ENCODE data around the gene ATXN1L.
"Not testable (repeated sequence)": the region's sequence is repeated elsewhere in the genome, so short reads cannot be mapped to it uniquely, and the experiment has no call there.

ATXN1L gene

DNA sequence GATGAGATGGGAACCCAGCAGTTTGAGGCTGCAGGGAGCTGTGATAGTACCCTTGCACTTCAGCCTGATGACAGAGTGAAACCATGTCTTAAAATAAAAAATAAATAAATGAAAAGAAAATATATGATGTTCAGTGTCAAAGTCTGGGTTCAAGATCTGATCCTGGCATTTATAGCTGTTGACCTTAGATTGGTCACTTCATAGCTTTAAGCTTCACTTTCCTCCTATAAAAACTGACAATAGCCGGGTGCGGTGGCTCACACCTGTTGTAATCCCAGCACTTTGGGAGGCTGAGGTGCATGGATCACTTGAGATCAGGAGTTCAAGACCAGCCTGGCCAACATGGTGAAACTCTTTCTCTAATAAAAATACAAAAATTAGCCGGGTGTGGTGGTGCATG is 43.4 kb downstream of the ATXN1L start:
- DNase-seq (ENCODE audit: low read depth in 2 of 2, low spot score in 1 of 2), result no peak

DNA sequence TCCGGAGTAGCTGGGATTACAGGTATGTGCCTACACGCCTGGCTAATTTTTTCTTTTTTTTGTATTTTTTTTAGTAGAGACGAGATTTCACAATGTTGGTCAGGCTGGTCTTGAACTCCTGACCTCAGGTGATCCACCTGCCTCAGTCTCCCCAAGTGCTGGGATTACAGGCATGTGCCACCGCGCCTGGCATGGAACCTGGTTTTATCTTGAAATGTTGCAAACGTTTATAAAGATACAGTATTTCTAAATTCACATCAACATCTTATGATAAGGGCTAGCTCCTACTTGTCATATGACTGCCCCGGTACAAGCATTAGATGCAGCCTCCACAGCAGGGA is 48.1 kb downstream of the ATXN1L start:
- no peak for DNase-seq (ENCODE audit: low read depth in 2 of 2, low spot score in 1 of 2)

DNA sequence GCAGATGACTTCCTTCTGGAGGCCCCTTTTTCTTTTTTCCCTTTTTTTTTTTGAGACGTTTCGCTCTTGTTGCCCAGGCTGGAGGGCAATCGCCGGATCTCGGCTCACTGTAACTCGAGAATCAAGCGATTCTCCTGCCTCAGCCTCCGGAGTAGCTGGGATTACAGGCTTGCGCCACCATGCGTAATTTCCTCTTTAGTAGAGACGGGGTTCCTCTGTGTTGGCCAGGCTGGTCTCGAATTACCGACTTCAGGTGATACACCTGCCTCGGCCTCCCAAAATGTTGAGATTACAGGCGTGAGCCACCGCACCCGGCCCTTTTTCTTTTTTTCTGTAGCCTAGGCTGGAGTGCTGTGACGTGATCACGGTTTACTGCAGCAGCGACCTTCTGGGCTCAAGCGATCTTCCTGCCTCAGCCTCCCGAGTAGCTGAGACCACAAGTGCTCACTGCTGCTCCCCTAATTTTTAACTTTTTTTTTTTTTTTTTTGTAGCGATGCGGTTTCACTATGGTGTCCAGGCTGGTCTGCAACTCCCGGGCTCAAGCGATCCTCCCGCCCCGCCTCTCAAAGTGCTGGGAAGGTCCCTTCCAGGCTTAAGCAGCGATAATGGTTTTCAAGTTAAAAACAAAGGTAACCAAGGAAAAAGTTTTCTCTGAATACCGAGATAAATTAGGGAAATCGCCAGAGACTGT is 48.6 kb downstream of the ATXN1L start:
- no peak for DNase-seq (ENCODE audit: low read depth in 2 of 2, low spot score in 1 of 2)

DNA sequence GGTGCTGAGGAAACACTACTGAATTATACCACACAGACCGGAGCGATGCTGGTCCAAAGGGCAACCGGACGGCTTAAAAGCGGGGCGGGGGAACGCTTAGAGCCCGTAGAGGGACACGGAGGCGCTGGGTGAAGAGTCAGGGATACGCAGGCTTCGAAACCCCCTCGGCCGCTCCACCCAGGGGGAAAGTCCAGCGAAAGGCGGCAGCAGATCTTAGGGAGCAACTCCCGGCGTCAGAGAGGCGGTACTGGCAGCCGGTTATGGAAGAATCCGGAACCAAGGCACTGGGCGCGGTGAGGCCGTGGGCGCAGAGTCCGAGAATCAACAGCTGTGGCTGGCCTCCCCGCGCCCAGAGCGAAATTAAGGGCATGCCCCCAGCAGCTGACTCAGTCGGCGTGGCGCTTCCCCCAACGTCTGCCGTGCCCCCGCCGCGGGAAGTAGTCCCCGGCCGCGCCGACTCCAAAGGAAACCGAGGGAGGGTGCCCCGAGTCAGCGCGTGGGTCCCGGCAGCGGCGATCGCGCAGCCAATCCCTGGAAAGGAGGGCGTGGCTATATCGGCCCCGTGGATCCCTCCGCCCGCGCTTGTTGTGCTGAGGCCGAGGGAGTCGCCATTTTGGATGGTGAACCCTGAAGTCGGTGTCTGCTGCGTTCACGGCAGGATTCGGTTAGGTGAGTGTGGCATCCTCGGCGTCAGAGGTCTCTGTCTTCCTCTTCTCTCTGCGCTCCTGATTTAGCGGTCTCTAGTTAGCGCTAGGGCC is 49.3 kb downstream of the ATXN1L start, which contains the start of gene IST1:
Gene IST1, plus strand, starts transcription at position 611 of the 758 bp plus-strand sequence. CDS start 20,110 bp downstream, outside the sequence.
- peak; percentile 92 to 97 for DNase-seq (ENCODE audit: low read depth in 2 of 2, low spot score in 1 of 2)

DNA sequence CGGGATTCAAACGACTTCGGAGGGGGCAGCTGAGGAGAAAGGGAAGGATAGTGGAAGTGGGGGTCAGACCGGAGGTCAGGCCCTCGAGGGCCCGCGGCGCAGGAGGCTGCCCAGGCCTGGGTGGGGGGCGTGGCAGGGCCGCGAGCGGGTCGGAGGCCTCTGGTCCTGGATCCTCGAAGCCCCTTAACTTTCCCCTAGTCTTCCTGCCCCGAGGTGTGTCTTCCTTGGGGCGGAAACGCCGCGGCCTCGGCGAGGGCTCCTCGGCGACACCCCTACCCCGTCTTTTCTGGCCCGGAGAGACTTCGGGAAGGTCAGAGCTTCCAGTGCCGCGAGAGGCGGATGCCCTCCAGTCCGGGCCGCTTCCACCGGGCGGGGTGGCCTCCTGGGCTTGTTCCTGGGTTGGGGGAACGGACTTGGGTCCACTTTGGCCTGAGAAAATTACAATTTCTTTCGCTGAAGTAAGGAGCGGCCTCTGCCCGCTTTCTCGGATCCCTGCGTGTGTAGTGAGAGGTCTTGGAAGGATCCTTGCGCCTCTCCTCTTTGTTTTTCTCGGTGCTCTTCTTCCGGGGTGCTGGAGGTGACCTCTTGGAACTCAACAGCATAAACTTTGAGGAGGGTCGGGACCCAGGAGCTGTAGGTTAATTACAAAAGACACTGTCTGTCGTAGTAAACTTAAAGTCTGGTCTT is 50.0 kb downstream of the ATXN1L start:
- DNase-seq (ENCODE audit: low read depth in 2 of 2, low spot score in 1 of 2), result no peak

DNA sequence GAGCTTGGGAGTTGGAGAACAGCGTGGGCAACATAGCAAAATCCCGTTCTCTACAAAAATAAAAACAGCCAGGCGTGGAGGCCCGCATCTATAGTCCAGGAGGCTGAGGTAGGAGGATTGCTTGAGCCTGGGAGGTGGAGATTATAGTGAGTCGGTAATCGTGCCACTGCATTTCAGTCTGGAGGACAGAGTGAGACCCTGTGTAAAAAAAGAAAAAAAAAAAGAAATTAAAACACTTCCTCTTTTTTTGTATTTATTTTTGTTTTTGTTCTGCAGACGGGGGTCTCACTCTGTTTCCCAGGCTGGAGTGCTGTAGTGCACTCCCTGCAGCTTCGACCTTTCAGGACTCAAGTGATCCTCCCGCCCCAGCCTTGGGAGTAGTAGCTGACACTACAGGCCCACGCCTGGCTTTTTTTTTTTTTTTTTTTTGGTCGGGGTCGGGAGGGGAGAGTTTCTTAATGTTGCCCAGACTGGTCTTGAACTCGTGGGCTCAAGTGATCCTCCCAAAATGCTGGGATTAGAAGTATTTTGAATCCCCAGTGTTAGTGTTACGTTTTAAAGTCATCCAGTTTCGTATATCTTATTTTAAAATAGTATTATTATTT is 51.1 kb downstream of the ATXN1L start:
- DNase-seq (ENCODE audit: low read depth in 2 of 2, low spot score in 1 of 2), result no peak

DNA sequence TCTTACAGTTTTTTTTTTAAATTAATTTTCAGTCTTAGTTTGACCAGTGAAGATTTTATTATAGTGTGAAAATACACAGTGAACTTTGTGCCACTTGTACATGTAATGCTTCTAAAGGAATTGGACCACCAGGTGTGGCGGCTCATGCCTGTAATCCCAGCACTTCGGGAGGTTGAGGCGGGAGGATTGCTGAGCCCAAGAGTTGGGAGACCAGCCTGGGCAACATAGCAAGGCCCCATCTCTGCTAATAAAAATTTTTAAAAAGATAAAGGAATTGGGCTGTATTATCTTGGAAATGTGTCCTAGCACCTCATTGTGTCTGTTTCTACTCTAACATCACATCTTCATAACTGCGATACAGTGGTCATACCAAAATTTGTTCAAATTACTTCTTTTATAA is 53.4 kb downstream of the ATXN1L start:
- no peak for DNase-seq (ENCODE audit: low read depth in 2 of 2, low spot score in 1 of 2)

DNA sequence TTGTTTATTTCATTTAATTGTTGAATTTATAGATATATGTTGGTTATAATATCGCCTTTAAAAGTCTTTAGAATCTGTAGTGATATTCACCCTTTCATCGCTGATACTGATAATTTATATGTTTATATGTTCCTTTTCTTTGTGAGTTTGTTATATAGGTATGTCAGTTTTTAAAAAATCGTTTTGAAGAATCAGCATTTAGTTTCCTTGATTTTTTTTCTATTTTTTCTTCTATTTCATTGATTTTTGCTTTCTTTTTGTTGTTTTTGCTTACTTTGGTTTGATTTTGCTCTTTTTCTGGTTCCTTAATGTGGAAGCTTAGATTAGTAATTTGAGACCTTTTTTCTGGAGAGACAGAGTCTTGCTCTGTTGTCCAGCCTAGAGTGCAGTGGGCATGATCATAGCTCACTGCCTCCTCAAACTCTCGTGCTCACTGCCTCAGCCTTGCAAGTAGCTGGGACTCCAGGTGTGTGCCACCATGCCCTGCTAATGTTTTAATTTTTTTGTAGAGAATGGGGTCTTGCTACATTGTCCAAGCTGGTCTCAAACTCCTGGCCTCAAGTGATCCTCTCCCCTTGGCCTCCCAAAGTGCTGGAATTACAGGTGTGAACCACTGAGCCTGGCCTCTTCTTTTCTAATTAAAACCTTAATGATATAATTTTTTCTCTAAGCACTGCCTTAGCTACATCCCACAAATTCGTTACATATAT is 57.0 kb downstream of the ATXN1L start:
- DNase-seq (ENCODE audit: low read depth in 2 of 2, low spot score in 1 of 2), result no peak

DNA sequence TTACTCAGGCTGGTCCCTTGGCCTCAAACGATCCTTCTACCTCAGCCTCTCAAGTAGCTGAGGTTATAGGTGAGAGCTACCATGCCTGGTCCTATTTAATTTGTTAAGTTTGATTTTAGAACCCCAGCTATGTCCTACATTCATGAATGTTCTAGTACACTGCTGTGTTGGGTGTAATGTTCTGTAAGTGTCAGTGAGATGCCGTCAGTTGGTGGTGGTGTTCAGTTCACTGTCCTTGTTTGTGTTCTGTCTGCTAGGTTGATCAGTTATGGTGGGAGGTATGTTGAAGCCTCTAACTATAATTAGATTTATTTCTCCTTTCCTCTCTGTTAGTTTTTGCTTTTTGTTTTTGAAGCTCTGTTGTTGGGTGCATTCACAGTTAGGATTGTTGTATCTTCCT is 57.8 kb downstream of the ATXN1L start:
- no peak for DNase-seq (ENCODE audit: low read depth in 2 of 2, low spot score in 1 of 2)

DNA sequence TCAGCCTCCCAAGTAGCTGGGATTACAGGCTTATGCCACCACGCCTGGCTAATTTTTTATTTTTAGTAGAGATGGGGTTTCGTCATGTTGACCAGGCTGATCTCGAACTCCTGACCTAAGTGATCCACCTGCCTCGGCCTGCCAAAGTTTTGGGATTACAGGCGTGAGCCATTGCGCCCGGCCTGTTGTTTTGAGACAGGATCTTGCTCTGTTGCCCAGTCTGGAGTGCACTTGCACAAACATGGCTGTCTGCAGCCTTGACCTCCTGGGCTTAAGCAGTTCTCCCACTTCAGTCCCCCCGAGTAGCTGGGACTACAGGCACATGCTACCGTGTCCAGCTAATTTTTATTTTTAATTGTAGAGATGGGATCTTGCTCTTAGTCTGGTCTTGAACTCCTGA is 58.5 kb downstream of the ATXN1L start:
- DNase-seq (ENCODE audit: low read depth in 2 of 2, low spot score in 1 of 2), result no peak

DNA sequence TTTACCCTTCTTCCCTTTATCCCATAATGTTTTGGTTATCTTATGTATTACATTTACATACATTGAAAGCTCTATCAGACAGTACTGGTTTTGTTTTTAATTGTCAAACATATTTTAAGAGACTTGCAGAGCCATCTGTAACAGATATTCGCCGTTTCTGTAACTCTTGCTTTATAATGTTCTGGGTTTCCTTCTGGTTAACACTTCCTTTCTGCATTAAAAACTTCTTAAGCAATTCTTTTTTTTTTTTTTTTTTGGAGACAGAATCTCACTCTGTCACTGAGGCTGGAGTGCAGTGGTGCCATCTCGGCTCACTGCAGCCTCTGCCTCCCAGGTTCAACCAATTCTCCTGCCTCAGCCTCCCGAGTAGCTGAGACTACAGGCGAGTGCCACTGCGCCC is 60.0 kb downstream of the ATXN1L start:
- DNase-seq (ENCODE audit: low read depth in 2 of 2, low spot score in 1 of 2), result not testable (repeated sequence)
